Muscle layer of colon (tissue), 2 donors: ENCODE results near the gene CACFD1.

Experiments used
- H3K27ac ChIP-seq: one replicate; pipeline ENCODE4 v1.7.0; 2013; ENCODE audit warnings: low read depth, mild to moderate bottlenecking, low read length, moderate library complexity
- H3K27me3 ChIP-seq, 2 donors: one replicate each; pipeline ENCODE4 v1.7.0; 2013; ENCODE audit warnings: low read length in 2 of 2, mild to moderate bottlenecking in 2 of 2; ENCODE audit not compliant: insufficient read depth in 2 of 2, control insufficient read depth in 1 of 2
- H3K36me3 ChIP-seq: one replicate; pipeline ENCODE4 v1.7.0; 2013; ENCODE audit warnings: mild to moderate bottlenecking, low read length; ENCODE audit not compliant: insufficient read depth
- H3K4me1 ChIP-seq: one replicate; pipeline ENCODE4 v1.7.0; 2013; ENCODE audit warnings: mild to moderate bottlenecking, low read length; ENCODE audit not compliant: insufficient read depth
- H3K4me3 ChIP-seq, 2 donors: one replicate each; pipeline ENCODE4 v1.7.0; 2013; ENCODE audit warnings: low read length in 2 of 2, low read depth in 1 of 2, mild to moderate bottlenecking in 1 of 2, moderate library complexity in 1 of 2
- H3K9ac ChIP-seq: one replicate; pipeline ENCODE4 v1.7.0; 2013; ENCODE audit warnings: low read length
- H3K9me3 ChIP-seq: one replicate; pipeline ENCODE4 v1.7.0; 2013; ENCODE audit warnings: mild to moderate bottlenecking, low read length
- donor health status: abdominal sarcoma.
- donor health status: Adenocarcinoma of cecum.

The CACFD1 gene

DNA sequence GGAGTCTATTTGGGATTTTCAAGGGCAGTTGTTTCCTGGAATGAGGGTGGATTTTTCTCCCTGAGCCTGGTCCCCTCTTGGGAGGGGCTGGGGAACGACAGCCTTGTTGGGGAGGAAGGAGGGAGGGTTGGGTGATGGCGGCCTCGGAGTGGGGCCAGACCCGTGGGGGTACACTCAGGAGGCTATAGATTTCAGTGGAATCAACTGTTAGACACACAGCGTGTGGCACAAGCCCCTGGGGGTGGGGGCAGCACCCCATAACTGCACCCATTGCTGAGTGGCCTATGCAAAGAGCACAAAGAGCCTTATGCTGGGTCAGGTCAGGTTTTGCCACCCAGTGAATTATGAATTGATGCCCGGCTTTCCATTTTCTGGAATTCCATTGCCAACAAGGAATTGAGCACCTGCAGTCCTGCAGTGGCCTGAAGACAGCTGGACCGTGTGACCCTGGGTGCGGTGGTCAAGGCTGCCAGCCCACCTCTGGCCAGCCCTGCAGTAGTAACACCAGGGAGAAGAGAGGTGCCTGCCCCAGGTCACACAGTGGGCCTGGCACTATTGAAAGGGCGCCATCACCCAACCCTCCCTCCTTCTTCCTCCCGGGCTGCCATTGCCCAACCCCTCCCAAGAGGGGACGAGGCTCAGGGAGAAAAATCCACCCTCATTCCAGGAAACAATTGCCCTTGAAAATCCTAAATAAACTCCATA is 56.6 kb downstream of the CACFD1 start:
- no peaks in the 10 kb centered on the region for H3K36me3 ChIP-seq
- no peak overlapping the region for H3K9ac ChIP-seq
- no peak overlapping the region for H3K27ac ChIP-seq
- peaks cover 5% of the 10 kb centered on the region for H3K4me1 ChIP-seq
- H3K27me3 ChIP-seq, result no peaks in the 10 kb centered on the region
- H3K4me3 ChIP-seq, result no peak overlapping the region
- H3K9me3 ChIP-seq, result no peaks in the 10 kb centered on the region

DNA sequence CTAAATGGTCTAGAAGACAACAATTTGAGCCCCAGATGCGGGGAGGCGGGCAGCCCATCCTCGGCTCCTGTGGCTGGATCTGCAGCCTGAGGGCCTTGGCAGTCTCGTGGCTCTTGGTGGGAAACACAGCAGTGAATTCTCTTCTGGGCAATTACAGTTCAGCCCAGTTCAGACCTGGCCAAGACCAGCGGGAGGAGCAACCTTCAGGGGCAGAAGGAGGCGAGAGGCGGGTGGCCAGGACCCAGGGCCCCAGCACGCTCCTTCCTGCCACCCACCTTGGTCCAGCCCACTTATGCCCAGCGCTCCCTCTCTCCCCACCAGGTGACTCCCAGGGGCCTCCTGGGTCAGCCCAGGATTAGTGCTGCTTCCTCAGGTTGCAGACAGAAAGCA is 57.2 kb downstream of the CACFD1 start:
- Histone ChIP-seq H3K27me3 (no peaks in the 10 kb centered on the region), H3K36me3 (no peaks in the 10 kb centered on the region), H3K4me3 (no peak overlapping the region), H3K27ac (no peak overlapping the region), H3K9me3 (no peaks in the 10 kb centered on the region), H3K9ac (no peak overlapping the region), H3K4me1 (peaks cover 5% of the 10 kb centered on the region)

DNA sequence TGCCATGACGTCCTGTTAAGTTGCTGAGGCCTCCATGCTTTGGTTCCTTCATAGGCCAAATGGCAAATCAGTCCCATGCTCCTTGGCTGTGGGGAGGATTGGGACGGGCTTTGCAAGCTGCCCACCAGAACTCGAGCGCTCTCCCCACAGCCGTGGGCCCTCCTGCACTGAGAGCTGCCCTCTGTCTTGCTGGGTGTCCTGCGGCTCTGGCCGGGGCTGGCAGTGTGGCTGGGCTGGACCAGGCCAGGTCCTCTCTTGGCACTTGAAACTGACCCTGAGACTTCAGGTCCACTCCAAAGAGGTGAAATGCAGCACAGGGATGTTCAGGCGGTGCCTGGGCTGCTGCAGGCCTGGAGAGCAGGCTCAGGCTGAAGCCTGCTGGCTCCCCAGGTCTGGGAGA is 57.9 kb downstream of the CACFD1 start:
- Histone ChIP-seq H3K36me3 (no peaks in the 10 kb centered on the region), H3K9ac (no peak overlapping the region), H3K4me3 (no peak overlapping the region), H3K4me1 (peaks cover 5% of the 10 kb centered on the region), H3K9me3 (no peaks in the 10 kb centered on the region), H3K27me3 (no peaks in the 10 kb centered on the region), H3K27ac (no peak overlapping the region)

DNA sequence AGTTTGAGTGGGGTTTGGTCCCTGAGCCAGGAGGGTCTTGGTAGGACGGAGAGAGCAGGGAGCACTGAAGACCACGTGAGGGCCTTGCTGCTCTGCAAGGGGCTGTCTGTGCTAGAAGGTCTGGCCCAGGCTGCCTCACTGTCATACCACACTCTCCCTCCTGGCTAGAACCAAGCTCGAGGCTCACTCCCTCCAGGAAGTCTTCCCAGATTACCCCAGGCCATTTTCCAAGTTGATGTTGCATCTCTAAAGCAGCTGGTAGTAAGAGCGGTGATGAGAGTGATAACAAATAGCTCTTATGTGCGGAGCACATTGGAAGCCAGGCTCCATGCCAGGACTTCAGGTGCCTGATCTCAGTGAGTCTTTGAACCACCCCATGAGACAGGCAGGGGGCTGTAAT is 58.4 kb downstream of the CACFD1 start:
- Histone ChIP-seq H3K27me3 (no peaks in the 10 kb centered on the region), H3K4me1 (peaks cover 5% of the 10 kb centered on the region), H3K4me3 (no peak overlapping the region), H3K9me3 (no peaks in the 10 kb centered on the region), H3K36me3 (no peaks in the 10 kb centered on the region), H3K9ac (no peak overlapping the region), H3K27ac (no peak overlapping the region)

DNA sequence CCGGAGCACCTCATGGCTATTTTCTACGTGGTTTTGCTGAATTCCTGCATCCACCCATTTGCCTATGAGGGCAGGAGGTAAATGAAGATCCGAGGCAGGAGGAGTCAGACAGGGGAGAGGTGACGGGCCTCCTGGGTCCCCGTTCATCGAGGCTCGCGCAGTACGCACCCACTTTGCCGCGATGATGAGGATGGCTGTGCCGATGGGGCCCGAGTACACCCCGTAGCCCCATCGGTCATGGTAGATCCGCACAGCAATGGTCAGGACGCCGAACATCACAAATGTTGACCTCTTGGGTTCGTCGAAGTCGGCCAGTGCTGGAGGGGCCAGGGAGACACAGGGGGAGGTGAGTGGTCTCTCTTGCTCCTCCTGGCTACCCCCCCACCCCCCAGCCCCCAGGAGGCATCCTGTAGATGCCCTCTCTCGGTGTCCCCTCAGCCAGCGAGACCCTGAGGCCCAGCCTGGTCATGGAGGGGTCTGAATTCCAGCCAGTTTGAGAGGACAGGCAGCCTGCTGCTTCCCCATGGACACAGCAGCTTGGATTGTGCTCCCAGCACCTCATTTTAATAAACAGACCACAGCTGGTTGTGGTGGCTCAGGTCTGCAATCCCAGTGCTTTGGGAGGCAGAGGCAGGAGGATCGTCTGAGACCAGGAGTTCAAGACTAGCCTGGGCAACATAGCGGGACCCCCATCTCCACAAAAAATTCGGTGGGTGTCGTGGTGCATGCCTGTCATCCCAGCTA is 59.1 kb downstream of the CACFD1 start:
- H3K36me3 ChIP-seq, result no peaks in the 10 kb centered on the region
- H3K4me1 ChIP-seq, result peaks cover 5% of the 10 kb centered on the region
- H3K9me3 ChIP-seq, result no peaks in the 10 kb centered on the region
- no peak overlapping the region for H3K4me3 ChIP-seq
- H3K9ac ChIP-seq, result no peak overlapping the region
- no peaks in the 10 kb centered on the region for H3K27me3 ChIP-seq
- no peak overlapping the region for H3K27ac ChIP-seq

DNA sequence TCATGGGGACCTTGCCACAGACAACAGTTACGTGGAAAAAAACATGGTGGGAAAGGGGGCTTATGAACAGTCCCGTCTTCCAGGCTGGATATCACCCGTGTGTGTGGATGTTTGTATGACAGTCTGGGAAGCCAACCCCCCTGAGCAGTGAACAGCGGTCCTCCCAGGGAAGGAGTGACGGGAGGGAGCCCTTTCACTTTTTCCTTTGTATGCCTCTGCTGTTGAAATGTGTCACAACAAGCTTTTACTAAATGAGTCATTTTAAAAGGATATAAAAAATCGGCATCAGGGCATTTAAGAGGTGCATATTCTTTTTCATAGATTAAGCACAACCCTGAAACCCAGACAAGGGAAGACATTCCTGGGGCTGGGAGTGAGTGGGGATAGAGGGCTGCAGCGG is 59.9 kb downstream of the CACFD1 start:
- no peak overlapping the region for H3K27ac ChIP-seq
- H3K9me3 ChIP-seq, result no peaks in the 10 kb centered on the region
- peaks cover 1% of the 10 kb centered on the region for H3K4me1 ChIP-seq
- H3K4me3 ChIP-seq, result no peak overlapping the region
- H3K27me3 ChIP-seq, result no peaks in the 10 kb centered on the region
- H3K36me3 ChIP-seq, result no peaks in the 10 kb centered on the region
- no peak overlapping the region for H3K9ac ChIP-seq

DNA sequence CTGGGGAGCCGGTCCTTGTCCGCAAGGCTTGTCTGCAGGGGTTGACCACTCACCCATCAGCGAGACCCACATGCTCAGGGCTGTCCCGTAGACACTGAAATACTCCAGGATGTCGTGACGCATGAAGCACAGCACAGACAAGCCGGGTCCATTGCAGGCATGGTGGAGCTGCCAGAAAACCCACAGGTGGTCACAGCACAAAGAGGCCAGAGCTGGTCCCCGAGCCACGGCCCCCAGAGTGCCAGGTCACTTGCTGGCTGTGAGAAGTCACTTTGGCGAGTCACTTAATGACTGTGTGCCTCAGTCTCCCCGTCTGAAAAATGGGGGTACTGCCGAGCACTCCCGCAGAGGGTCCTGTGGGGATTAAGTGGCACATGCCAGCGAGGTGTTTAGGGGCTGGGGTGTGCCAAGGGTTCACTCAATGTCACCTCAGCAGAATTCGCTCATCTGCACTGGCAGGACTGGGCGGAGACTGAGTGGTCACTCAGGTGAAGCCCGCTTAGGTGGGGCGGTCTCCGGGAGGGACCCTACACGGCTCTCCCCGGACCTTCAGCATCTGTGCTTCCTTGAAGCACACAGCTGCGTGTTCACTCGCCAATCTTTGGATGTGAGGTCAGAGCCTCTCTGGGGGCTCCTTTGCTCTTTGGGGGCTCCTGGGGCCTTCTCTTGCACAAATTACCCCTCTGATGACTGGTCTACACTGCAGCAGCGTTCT is 60.5 kb downstream of the CACFD1 start:
- Histone ChIP-seq H3K4me3 (no peak overlapping the region), H3K36me3 (no peaks in the 10 kb centered on the region), H3K9ac (no peak overlapping the region), H3K4me1 (no peaks in the 10 kb centered on the region), H3K9me3 (no peaks in the 10 kb centered on the region), H3K27me3 (no peaks in the 10 kb centered on the region), H3K27ac (no peak overlapping the region)
